H9 (cell line): ENCODE measurements around the gene SMTNL2. TPM values are rescaled to one million over a fixed set of nuclear protein-coding genes. Genes with fewer than 3 reads are reported as not detected.

Experiments
- DNase-seq: peaks from one replicate; pipeline ENCODE4 v3.0.0-alpha.2; 2017
- H2AFZ ChIP-seq: one replicate; pipeline ENCODE4 v1.6.1; 2013; ENCODE audit warnings: mild to moderate bottlenecking, low read length, control low read depth, moderate library complexity
- H2AK5ac ChIP-seq: 2 replicates; pipeline ENCODE4 v1.6.1; 2013; ENCODE audit warnings: low read length, control low read depth, mixed read lengths; ENCODE audit not compliant: insufficient read length
- H2BK120ac ChIP-seq: one replicate; pipeline ENCODE4 v1.6.1; 2013; ENCODE audit warnings: low read depth, mild to moderate bottlenecking, low read length, control low read depth, inconsistent platforms; ENCODE audit not compliant: poor library complexity, severe bottlenecking
- H2BK12ac ChIP-seq: 2 replicates; pipeline ENCODE4 v1.6.1; 2013; ENCODE audit warnings: low read length, control low read depth, mixed read lengths, low read depth; ENCODE audit not compliant: insufficient read length
- H2BK15ac ChIP-seq: 2 replicates; pipeline ENCODE4 v1.6.1; 2013; ENCODE audit warnings: low read depth, low read length, control low read depth
- H2BK20ac ChIP-seq: one replicate; pipeline ENCODE4 v1.6.1; 2013; ENCODE audit warnings: low read depth, mild to moderate bottlenecking, low read length, control low read depth, inconsistent platforms; ENCODE audit not compliant: poor library complexity, severe bottlenecking
- H2BK5ac ChIP-seq: 2 replicates; pipeline ENCODE4 v1.6.1; 2013; ENCODE audit warnings: low read length, control low read depth, mixed read lengths; ENCODE audit not compliant: insufficient read length
- H3K14ac ChIP-seq: 2 replicates; pipeline ENCODE4 v1.6.1; 2013; ENCODE audit warnings: low read length, control low read depth; ENCODE audit not compliant: insufficient read depth
- H3K18ac ChIP-seq: 2 replicates; pipeline ENCODE4 v1.6.1; 2013; ENCODE audit warnings: low read depth, mild to moderate bottlenecking, mixed read lengths, low read length, control low read depth; ENCODE audit not compliant: insufficient read length
- H3K23ac ChIP-seq: 2 replicates; pipeline ENCODE4 v1.6.1; 2013; ENCODE audit warnings: low read length, control low read depth, mixed read lengths, low read depth; ENCODE audit not compliant: insufficient read length
- H3K23me2 ChIP-seq: 2 replicates; pipeline ENCODE4 v1.6.1; 2013; ENCODE audit warnings: low read depth, mild to moderate bottlenecking, mixed read lengths, low read length, control low read depth; ENCODE audit not compliant: insufficient read length, poor library complexity, severe bottlenecking
- H3K27ac ChIP-seq: 2 replicates; pipeline ENCODE4 v1.5.1; 2013; ENCODE audit warnings: low read length, control low read depth, mixed read lengths, low read depth; ENCODE audit not compliant: insufficient read length
- H3K27me3 ChIP-seq: 2 replicates; pipeline ENCODE4 v1.6.1; 2013; ENCODE audit warnings: low read length, control low read depth, inconsistent platforms; ENCODE audit not compliant: insufficient read depth
- H3K4ac ChIP-seq: 2 replicates; pipeline ENCODE4 v1.6.1; 2013; ENCODE audit warnings: low read depth, mild to moderate bottlenecking, control low read depth, inconsistent platforms, low read length, moderate library complexity
- H3K4me1 ChIP-seq: 2 replicates; pipeline ENCODE4 v1.6.1; 2013; ENCODE audit warnings: low read length, control low read depth, inconsistent platforms; ENCODE audit not compliant: insufficient read depth
- H3K4me2 ChIP-seq: 2 replicates; pipeline ENCODE4 v1.6.1; 2013; ENCODE audit warnings: low read length, control low read depth, mixed read lengths; ENCODE audit not compliant: insufficient read length, insufficient read depth
- H3K56ac ChIP-seq: 2 replicates; pipeline ENCODE4 v1.6.1; 2013; ENCODE audit warnings: low read depth, mild to moderate bottlenecking, mixed read lengths, low read length, control low read depth; ENCODE audit not compliant: insufficient read length
- H3K79me1 ChIP-seq: 2 replicates; pipeline ENCODE4 v1.6.1; 2013; ENCODE audit warnings: low read depth, mild to moderate bottlenecking, moderate library complexity, low read length, control low read depth, inconsistent platforms; ENCODE audit not compliant: insufficient read depth, poor library complexity, severe bottlenecking
- H3K79me2 ChIP-seq: 2 replicates; pipeline ENCODE4 v1.6.1; 2013; ENCODE audit warnings: low read length, control low read depth, inconsistent platforms; ENCODE audit not compliant: insufficient read depth
- H3K9ac ChIP-seq: 2 replicates; pipeline ENCODE4 v1.6.1; 2013; ENCODE audit warnings: low read length, control low read depth, mixed read lengths; ENCODE audit not compliant: insufficient read length; ENCODE audit errors: extremely low read depth
- H3K9me3 ChIP-seq: one replicate; pipeline ENCODE4 v1.6.1; 2013; ENCODE audit warnings: low read depth, low read length, inconsistent platforms; ENCODE audit not compliant: control insufficient read depth
- H3T11ph ChIP-seq: one replicate; pipeline ENCODE4 v1.6.1; 2013; ENCODE audit warnings: mild to moderate bottlenecking, low read length, control low read depth, inconsistent platforms
- H4K20me1 ChIP-seq: one replicate; pipeline ENCODE4 v1.6.1; 2013; ENCODE audit not compliant: control insufficient read depth, insufficient read length, insufficient read depth
- H4K5ac ChIP-seq: 2 replicates; pipeline ENCODE4 v1.6.1; 2013; ENCODE audit warnings: low read depth, mild to moderate bottlenecking, mixed read lengths, low read length, control low read depth; ENCODE audit not compliant: insufficient read length
- H4K8ac ChIP-seq: replicated peaks from 2 replicates; pipeline ENCODE4 v1.6.1; 2013; ENCODE audit warnings: low read length, control low read depth, mixed read lengths, low read depth; ENCODE audit not compliant: insufficient read length
- H4K91ac ChIP-seq: 2 replicates; pipeline ENCODE4 v1.6.1; 2013; ENCODE audit warnings: low read depth, mild to moderate bottlenecking, moderate library complexity, mixed read lengths, low read length, control low read depth; ENCODE audit not compliant: insufficient read length
- H3K27ac Mint-ChIP-seq, 3 experiments: 2 replicates in 2 of 3; 3 replicates in 1 of 3; pipeline ENCODE4 v1.8.0; 2020 to 2021; ENCODE audit warnings: mixed read lengths in 3 of 3, mild to moderate bottlenecking in 1 of 3, moderate library complexity in 1 of 3
- H3K27me3 Mint-ChIP-seq: 2 replicates; pipeline ENCODE4 v1.8.0; 2021; ENCODE audit warnings: low read depth, mild to moderate bottlenecking, moderate library complexity, mixed read lengths
- H3K36me3 Mint-ChIP-seq, 3 experiments: 2 replicates in 2 of 3; 3 replicates in 1 of 3; pipeline ENCODE4 v1.8.0; 2020 to 2021; ENCODE audit warnings: low read depth in 3 of 3, mixed read lengths in 3 of 3; ENCODE audit not compliant: insufficient read depth in 1 of 3
- H3K4me1 Mint-ChIP-seq, 2 experiments: 2 replicates each; pipeline ENCODE4 v1.8.0; 2020; ENCODE audit warnings: mixed read lengths in 2 of 2
- H3K4me3 Mint-ChIP-seq, 2 experiments: 2 replicates in 1 of 2; 3 replicates in 1 of 2; pipeline ENCODE4 v1.8.0; 2020 to 2021; ENCODE audit warnings: mild to moderate bottlenecking in 2 of 2, mixed read lengths in 2 of 2, moderate library complexity in 1 of 2
- H3K9me3 Mint-ChIP-seq, 2 experiments: 2 replicates in 1 of 2; 3 replicates in 1 of 2; pipeline ENCODE4 v1.8.0; 2020; ENCODE audit warnings: mild to moderate bottlenecking in 2 of 2, mixed read lengths in 2 of 2, moderate library complexity in 1 of 2
- CTCF ChIP-seq: fragments of 200-600 bp; sonication (generic); conservative IDR thresholded peaks from 3 replicates; pipeline ENCODE4 v1.8.0; 2021; ENCODE audit warnings: antibody characterized with exemption, mild to moderate bottlenecking
- WGBS: extraction: QIAGEN DNeasy Blood & Tissue Kit; methylation state at CpG from one replicate; pipeline ENCODE4 v1.1.7; 2013; ENCODE audit warnings: missing lambda C conversion rate, low lambda C conversion rate, mixed read lengths; ENCODE audit not compliant: insufficient read length; ENCODE audit errors: extremely low coverage; 5-methylcytosine and 5-hydroxymethylcytosine counted together
- total RNA-seq: library from RNA; stranded (reverse); gene quantifications from 2 replicates; pipeline ENCODE4 v1.2.1, GENCODE V29; 2021

SMTNL2 gene
- total RNA-seq, 1 experiment from 2014 or later = 0.77 TPM

- Histone ChIP-seq H2AK5ac (no peak overlapping the region), H2BK12ac (no peak overlapping the region), H4K20me1 (no peaks in the 10 kb centered on the region), H4K91ac (no peak overlapping the region), H3K56ac (no peak overlapping the region), H3K23me2 (no peaks in the 10 kb centered on the region), H2BK20ac (no peak overlapping the region), H2BK15ac (no peak overlapping the region), H3K14ac (no peak overlapping the region), H3K9me3 (no peaks in the 10 kb centered on the region), H3K27me3 (no peaks in the 10 kb centered on the region), H3K23ac (no peak overlapping the region), H3K9ac (no peak overlapping the region), H4K5ac (no peak overlapping the region), H3K4me1 (peaks cover 5% of the 10 kb centered on the region; the same call in 1 of the 2 replicates), H3K4ac (no peak overlapping the region), H2AFZ (no peak overlapping the region), H3K79me2 (no peaks in the 10 kb centered on the region), H3T11ph (no peak overlapping the region), H2BK120ac (no peak overlapping the region), H3K27ac (no peak overlapping the region), H3K4me2 (no peak overlapping the region), H3K79me1 (no peaks in the 10 kb centered on the region), H2BK5ac (no peak overlapping the region), H4K8ac (no peak overlapping the region), H3K18ac (no peak overlapping the region)
- H3K4me1 Mint-ChIP-seq = peaks cover 30 to 53% of the 10 kb centered on the region in 2 experiments
- no peak for DNase-seq
- no CpG with 5 or more reads among the region's 4 CpGs for WGBS
- peaks cover 0 to 2% of the 10 kb centered on the region in 2 experiments; a peak in 3 of 5 replicates for H3K9me3 Mint-ChIP-seq
- H3K36me3 Mint-ChIP-seq = peaks cover 0 to 5% (median 0%) of the 10 kb centered on the region in 3 experiments; a peak in 1 of 7 replicates
- H3K27me3 Mint-ChIP-seq = peaks cover 2% of the 10 kb centered on the region
- no peak overlapping the region for H3K27ac Mint-ChIP-seq
- H3K4me3 Mint-ChIP-seq = no peak overlapping the region
- no peak for TF ChIP-seq CTCF
Observed at GRCh38 chr17:4573115-4573514, 11.2 kb upstream of the SMTNL2 start.
